DOHH2 (cell line): ENCODE measurements around the gene TMEM45B.
"Not testable (repeated sequence)": the region's sequence is repeated elsewhere in the genome, so short reads cannot be mapped to it uniquely, and the experiment has no call there.

ENCODE experiments used
- H3F3A ChIP-seq: fragments of 200-600 bp; sonication (generic), shearing (Covaris generic); 2 replicates; pipeline ENCODE4 v1.6.0; 2016; ENCODE audit warnings: antibody characterized with exemption, mild to moderate bottlenecking; ENCODE audit not compliant: control insufficient read depth, insufficient read depth
- H3K27ac ChIP-seq: fragments of 200-600 bp; sonication (generic); 2 replicates; pipeline ENCODE4 v1.5.1; 2014; ENCODE audit warnings: low read depth, mild to moderate bottlenecking, low read length, moderate library complexity
- H3K27me3 ChIP-seq: fragments of 200-600 bp; sonication (generic); 2 replicates; pipeline ENCODE4 v1.6.1; 2014; ENCODE audit warnings: mild to moderate bottlenecking, low read length, mixed read lengths; ENCODE audit not compliant: control insufficient read depth
- H3K36me3 ChIP-seq: fragments of 200-600 bp; sonication (generic); 2 replicates; pipeline ENCODE4 v1.6.1; 2014; ENCODE audit warnings: mild to moderate bottlenecking, low read length, moderate library complexity, mixed read lengths; ENCODE audit not compliant: control insufficient read depth
- H3K4me1 ChIP-seq: fragments of 200-600 bp; sonication (generic); 2 replicates; pipeline ENCODE4 v1.6.1; 2014; ENCODE audit warnings: mild to moderate bottlenecking, low read length, mixed read lengths; ENCODE audit not compliant: control insufficient read depth
- H3K4me2 ChIP-seq: fragments of 200-600 bp; sonication (generic); 2 replicates; pipeline ENCODE4 v1.6.0; 2014; ENCODE audit warnings: mild to moderate bottlenecking, low read length, moderate library complexity
- H3K4me3 ChIP-seq: fragments of 200-600 bp; sonication (generic); 2 replicates; pipeline ENCODE4 v1.5.1; 2014; ENCODE audit warnings: mild to moderate bottlenecking, low read length, mixed read lengths
- H3K79me2 ChIP-seq: fragments of 200-600 bp; sonication (generic); 2 replicates; pipeline ENCODE4 v1.6.1; 2014; ENCODE audit warnings: mild to moderate bottlenecking, low read length, mixed read lengths; ENCODE audit not compliant: control insufficient read depth
- H3K9me2 ChIP-seq: fragments of 200-600 bp; sonication (generic); replicated peaks from 2 replicates; pipeline ENCODE4 v1.6.1; 2014; ENCODE audit warnings: mild to moderate bottlenecking, low read length, mixed read lengths; ENCODE audit not compliant: control insufficient read depth
- H3K9me3 ChIP-seq: fragments of 200-600 bp; sonication (generic); 2 replicates; pipeline ENCODE4 v1.6.1; 2014; ENCODE audit warnings: antibody characterized with exemption, low read length, mixed read lengths; ENCODE audit not compliant: control insufficient read depth, insufficient read depth
- H4K20me1 ChIP-seq: fragments of 200-600 bp; sonication (generic); 2 replicates; pipeline ENCODE4 v1.6.0; 2014; ENCODE audit warnings: low read depth, mild to moderate bottlenecking, antibody characterized with exemption, low read length, moderate library complexity; ENCODE audit not compliant: control insufficient read depth, insufficient read depth
- EZH2phosphoT487 ChIP-seq: fragments of 200-600 bp; sonication (generic); IDR thresholded peaks from 2 replicates; pipeline ENCODE4 v1.6.1; 2017; ENCODE audit warnings: borderline replicate concordance, mild to moderate bottlenecking, antibody characterized with exemption, low read length, moderate library complexity, mixed read lengths
- TF ChIP-seq, protein P1 (sequence below): fragments of 200-600 bp; sonication (generic); IDR thresholded peaks from one replicate; pipeline ENCODE4 v1.5.1; 2014; ENCODE audit warnings: antibody characterized with exemption, mild to moderate bottlenecking, low read depth, low read length; ENCODE audit not compliant: poor library complexity, severe bottlenecking

The TMEM45B gene

GRCh38 chr11:129865701-129866100 is 50.1 kb downstream of the TMEM45B start:
- Histone ChIP-seq H3K4me3 (no peak overlapping the region), H3K27me3 (no peaks in the 10 kb centered on the region), H4K20me1 (no peaks in the 10 kb centered on the region), H3K4me2 (no peak overlapping the region), H3K9me3 (no peaks in the 10 kb centered on the region), H3K36me3 (peaks cover 81% of the 10 kb centered on the region), H3K79me2 (no peaks in the 10 kb centered on the region), H3K27ac (no peak overlapping the region), H3K4me1 (no peaks in the 10 kb centered on the region), H3K9me2 (no peaks in the 10 kb centered on the region), H3F3A (no peaks in the 10 kb centered on the region)
- TF ChIP-seq EZH2phosphoT487: no peak
- TF ChIP-seq, protein P1, sequence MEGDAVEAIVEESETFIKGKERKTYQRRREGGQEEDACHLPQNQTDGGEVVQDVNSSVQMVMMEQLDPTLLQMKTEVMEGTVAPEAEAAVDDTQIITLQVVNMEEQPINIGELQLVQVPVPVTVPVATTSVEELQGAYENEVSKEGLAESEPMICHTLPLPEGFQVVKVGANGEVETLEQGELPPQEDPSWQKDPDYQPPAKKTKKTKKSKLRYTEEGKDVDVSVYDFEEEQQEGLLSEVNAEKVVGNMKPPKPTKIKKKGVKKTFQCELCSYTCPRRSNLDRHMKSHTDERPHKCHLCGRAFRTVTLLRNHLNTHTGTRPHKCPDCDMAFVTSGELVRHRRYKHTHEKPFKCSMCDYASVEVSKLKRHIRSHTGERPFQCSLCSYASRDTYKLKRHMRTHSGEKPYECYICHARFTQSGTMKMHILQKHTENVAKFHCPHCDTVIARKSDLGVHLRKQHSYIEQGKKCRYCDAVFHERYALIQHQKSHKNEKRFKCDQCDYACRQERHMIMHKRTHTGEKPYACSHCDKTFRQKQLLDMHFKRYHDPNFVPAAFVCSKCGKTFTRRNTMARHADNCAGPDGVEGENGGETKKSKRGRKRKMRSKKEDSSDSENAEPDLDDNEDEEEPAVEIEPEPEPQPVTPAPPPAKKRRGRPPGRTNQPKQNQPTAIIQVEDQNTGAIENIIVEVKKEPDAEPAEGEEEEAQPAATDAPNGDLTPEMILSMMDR: no peak

DNA sequence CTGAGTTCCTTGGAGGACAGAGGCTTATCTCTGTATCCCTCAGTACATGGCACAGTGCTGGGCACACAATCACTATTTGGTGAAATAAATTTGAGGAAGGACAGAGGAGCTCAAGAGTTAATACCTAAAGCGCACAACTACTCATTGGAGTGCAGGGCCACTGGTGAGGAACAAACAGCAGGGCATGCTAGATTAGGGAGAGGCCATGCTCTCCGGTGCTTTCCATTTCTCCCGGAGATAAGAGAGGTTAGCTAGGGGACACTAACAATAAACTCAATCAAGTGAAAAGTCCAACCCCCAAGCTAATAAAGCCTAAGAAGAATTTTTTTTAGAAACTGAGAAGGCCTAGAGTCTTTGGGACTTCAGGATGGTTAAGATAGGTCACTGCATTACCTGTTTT is 50.7 kb downstream of the TMEM45B start:
- H3F3A ChIP-seq: no peaks in the 10 kb centered on the region
- TF ChIP-seq, protein P1: no peak
- TF ChIP-seq EZH2phosphoT487: no peak
- H3K27me3 ChIP-seq: no peaks in the 10 kb centered on the region
- no peaks in the 10 kb centered on the region for H3K79me2 ChIP-seq
- no peaks in the 10 kb centered on the region for H4K20me1 ChIP-seq
- H3K9me2 ChIP-seq: no peaks in the 10 kb centered on the region
- H3K27ac ChIP-seq: no peak overlapping the region
- H3K4me2 ChIP-seq: no peak overlapping the region
- no peaks in the 10 kb centered on the region for H3K9me3 ChIP-seq
- H3K4me3 ChIP-seq: no peak overlapping the region
- H3K36me3 ChIP-seq: peaks cover 85% of the 10 kb centered on the region
- no peaks in the 10 kb centered on the region for H3K4me1 ChIP-seq

- H3K4me1 ChIP-seq, H3K79me2 ChIP-seq, H4K20me1 ChIP-seq, H3K27me3 ChIP-seq, H3K4me3 ChIP-seq, H3K4me2 ChIP-seq, H3F3A ChIP-seq, H3K9me2 ChIP-seq, H3K27ac ChIP-seq, H3K9me3 ChIP-seq: not testable (repeated sequence)
- peaks cover 98% of the 10 kb centered on the region for H3K36me3 ChIP-seq
Measured at GRCh38 chr11:129868626-129869025, 53.0 kb downstream of the TMEM45B start.

GRCh38 chr11:129871914-129872313 is 56.3 kb downstream of the TMEM45B start:
- no peaks in the 10 kb centered on the region for H3K4me1 ChIP-seq
- TF ChIP-seq EZH2phosphoT487: no peak
- TF ChIP-seq, protein P1: no peak
- H3F3A ChIP-seq: no peaks in the 10 kb centered on the region
- no peaks in the 10 kb centered on the region for H3K9me2 ChIP-seq
- no peak overlapping the region for H3K4me3 ChIP-seq
- no peak overlapping the region for H3K4me2 ChIP-seq
- no peaks in the 10 kb centered on the region for H4K20me1 ChIP-seq
- H3K36me3 ChIP-seq: peaks cover 97% of the 10 kb centered on the region
- no peaks in the 10 kb centered on the region for H3K27me3 ChIP-seq
- H3K27ac ChIP-seq: no peak overlapping the region
- H3K79me2 ChIP-seq: no peaks in the 10 kb centered on the region
- no peaks in the 10 kb centered on the region for H3K9me3 ChIP-seq
